NCI-H1417 (cell line): Measurements from ENCODE around the gene PAX9.

ENCODE experiments used
- DNase-seq, 3 experiments: peaks; one replicate each; lab custom pipeline; 2025; lab: John Stamatoyannopoulos, UW

The PAX9 gene

GRCh38 chr14:36661506-36662257 lies at the start of gene PAX9:
Gene PAX9, plus strand, starts transcription at chr14:36661860. Its CDS starts 230 bp downstream, at chr14:36662090.
- peak; percentile 98 to 99 (median 99) for DNase-seq

DNA sequence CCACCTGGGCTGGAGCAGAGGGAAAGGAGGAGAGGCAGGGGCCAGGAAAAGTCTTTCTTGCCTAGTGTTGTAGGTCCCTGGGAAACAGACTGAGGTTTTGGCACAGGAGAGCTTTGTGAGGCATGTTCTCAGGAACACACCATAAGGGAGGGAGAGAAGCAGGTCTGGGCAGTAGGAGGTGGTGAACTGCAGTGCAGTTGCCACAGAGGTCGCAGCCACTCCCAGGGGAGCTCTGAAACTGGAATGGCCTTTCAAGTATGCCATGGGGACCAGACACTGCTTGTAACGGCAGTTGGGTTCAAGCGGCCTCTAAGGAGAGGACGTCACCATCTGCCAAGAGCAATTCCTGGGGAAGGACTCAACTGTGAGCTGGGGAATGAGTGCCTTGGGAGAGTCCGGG lies 43.8 kb upstream of the PAX9 start:
- DNase-seq: peak in 1 of 3 experiments; percentile 28

GRCh38 chr14:36618641-36619040 lies 43.0 kb upstream of the PAX9 start:
- no peak for DNase-seq

DNA sequence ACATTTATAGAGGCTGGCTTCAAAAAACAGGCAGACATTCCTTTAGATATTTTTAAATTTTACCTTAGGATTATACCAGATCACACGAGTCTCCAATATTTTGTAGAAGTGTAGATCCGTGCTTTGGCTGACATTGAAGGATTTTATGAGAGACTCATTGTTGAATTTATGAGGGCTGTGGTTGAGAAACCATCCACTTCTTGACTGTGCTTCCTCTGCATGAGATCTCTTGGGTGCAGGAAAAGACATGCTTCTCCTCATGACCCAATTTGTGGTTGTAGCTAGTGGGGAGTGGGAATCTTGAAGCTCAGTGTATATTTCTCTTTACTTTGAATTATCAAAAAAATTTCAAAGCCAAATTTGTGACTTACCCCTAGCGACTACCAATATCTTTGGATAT lies 42.5 kb upstream of the PAX9 start:
- peak in 1 of 3 experiments; percentile 17 for DNase-seq

- DNase-seq: peak in 1 of 3 experiments; percentile 25
These were observed 41.8 kb upstream of the PAX9 start for GRCh38 chr14:36619853-36620252.

DNA sequence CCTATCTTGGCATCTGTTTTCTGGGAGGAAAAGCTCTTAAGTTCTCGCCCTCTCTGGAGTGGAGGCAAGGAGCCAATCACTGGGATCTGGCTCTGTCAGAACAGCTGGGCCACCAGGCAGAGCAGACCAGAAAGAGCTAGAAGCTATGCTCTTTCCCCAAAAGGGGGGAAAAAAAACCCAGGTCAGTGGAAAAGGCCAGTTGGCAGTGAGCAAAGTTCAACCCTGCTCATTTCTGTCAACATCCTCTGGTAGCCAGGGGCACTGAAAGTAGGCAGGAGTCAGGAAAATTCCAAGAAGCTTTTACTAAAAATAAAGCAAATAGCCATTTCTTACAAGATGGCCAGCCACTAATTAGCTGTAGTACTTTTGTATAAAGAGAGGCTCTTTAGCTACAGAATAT lies 36.6 kb upstream of the PAX9 start:
- DNase-seq: no peak

- no peak for DNase-seq
These were observed 36.2 kb upstream of the PAX9 start for GRCh38 chr14:36625436-36625835.

DNA sequence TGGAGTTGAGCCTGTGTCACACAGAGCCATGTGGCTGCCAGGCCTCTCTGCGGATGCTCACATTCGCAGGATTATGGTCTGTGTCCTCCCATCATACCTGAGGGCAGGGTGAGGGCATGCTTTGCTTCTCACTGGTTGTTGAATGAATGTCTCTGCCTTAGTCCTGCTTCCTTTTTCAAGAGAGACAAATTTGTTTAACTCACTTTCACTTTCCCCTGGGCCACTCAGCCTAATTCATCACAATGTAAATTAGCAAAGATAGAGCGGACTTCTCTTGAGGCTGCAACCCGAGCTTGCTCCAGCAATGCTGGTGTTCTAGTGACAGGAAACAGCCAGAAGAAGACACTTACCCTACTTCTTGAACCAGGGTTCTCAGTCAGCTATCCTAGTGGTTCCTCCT lies 35.5 kb upstream of the PAX9 start:
- peak in 1 of 3 experiments; percentile 16 for DNase-seq

- DNase-seq: no peak
These were observed 33.7 kb upstream of the PAX9 start for GRCh38 chr14:36627981-36628380.

- DNase-seq: no peak
These were observed 28.1 kb upstream of the PAX9 start for GRCh38 chr14:36633580-36633979.

DNA sequence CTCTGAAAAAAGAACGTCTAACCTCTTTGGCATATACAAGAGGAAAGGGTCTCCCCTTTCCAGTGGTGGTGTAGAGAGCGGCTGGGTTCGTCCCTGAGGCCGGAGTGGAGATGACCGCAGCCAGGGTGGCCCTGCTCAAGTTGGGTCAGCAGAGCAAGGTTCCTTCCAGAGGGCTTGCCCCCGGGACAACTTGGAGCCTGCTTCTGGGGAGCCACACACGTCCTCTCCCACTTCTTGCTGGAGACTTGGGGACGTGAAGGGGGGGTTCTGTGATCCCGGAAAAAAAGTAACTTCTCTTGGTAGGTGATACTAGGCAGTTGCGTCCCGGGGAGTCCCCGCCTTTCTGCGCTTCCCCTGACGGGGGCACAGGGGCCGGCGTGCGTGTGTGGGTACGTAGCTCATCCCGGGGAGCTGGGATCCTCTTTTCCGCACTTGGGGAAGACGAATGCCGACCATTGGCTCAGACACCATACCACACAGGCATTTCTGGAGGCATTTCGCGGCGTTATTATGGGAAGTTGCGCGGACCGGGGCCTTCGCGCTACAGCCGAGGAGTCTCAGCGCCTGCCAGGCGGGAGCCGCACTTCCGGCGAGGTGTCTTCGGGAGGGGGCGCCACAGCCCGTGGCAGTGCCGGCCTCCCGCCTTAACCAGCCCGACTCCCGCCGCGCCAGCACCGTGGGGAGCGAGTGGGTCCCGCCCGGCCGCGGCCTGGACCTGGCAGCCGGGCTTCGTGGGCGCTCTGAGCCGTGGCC lies 14.8 kb upstream of the PAX9 start:
- peak in 1 of 3 experiments; percentile 88 for DNase-seq

GRCh38 chr14:36647417-36647823 lies 14.2 kb upstream of the PAX9 start:
- peak in 2 of 3 experiments; percentile 85 to 86 for DNase-seq

GRCh38 chr14:36647824-36648753 lies 13.6 kb upstream of the PAX9 start:
- DNase-seq: peak; percentile 78 to 93 (median 89)

- no peak for DNase-seq
These were observed 11.6 kb upstream of the PAX9 start for GRCh38 chr14:36649872-36650650.

DNA sequence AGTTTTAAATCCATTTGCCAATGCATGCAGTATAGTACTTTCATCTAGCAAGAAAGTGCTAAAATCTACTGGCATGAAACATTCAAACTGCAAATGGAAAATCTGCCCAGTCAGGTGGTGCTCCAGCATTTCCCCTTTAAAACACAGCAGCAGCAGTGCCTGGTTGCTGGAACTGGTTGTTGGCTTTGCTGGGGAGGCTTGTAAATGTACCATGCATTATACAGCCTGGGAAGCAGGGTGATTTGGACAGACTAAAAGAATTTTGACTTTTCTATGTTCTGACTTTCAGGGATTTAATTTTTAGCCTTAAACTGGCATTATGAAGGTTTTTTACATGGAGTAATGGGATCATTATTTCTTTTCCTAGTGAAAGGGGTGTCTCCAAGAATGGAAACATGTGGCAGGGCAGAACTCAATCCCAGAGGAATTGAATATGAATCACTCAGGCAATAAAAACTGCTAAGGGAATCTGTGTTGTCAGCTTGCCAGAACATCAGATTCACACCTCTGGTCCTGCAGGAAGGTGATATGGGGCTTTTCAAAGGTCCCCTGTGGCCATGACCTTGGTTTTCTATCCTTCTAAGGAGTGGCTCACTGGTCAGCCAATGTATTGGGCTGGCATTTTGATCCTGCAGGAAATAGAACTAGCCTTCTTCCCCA lies 9.0 kb upstream of the PAX9 start:
- DNase-seq: peak in 1 of 3 experiments; percentile 16

DNA sequence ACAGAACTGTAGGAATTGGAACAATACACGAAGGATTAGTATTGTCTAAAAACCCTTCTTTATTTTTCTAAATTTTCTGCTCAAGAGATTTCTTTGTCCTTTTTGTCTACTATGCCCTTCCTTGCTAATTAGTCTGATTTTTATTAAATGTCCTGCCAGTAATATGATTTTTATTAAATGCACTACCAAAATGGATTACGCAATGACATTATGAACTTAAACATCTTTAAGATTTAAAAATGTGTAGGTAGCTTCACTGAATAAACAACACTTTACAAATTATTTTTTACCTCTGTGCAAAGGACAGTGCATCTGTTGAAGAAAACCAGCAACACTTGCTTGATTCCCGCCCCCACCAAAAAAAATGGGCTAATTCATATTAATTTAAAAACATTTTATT lies 8.2 kb upstream of the PAX9 start:
- no peak for DNase-seq

- DNase-seq: no peak
These were observed 7.5 kb upstream of the PAX9 start for GRCh38 chr14:36653962-36654793.

DNA sequence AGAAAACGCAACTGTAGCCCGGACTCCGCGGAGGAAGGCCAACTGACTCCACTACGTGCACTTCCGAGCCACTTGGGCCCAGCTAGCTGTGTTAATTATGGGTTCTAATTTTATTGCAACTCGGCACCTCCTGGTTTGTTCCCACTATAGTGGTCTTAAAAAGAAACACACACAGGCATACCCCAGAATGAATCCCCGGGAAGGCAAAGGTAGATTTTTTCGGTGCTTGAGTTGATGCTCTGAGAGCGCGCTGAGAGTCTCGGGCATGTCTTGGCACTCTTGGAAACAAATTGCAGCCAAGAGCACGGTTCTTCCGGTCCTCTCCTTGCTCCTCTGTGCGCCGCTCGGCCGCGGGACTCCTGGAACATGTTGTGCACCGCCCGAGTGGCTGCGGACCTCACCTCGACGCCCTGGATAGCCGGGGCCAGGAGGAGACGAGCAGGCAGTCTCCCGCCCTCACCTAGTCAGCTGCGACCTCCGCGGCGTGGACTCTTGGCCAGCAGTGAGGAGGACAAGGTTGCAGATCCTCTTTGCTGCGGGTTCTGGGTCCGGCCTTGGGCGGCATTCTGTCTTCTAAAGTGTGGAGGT lies 6.8 kb upstream of the PAX9 start:
- no peak for DNase-seq

GRCh38 chr14:36655571-36655962 lies 6.1 kb upstream of the PAX9 start:
- no peak for DNase-seq
